ENCODE results near the gene PCYT1A. TPM values are rescaled to one million over a fixed set of nuclear protein-coding genes. Genes with fewer than 3 reads are reported as not detected.

The PCYT1A gene
- 10 to 100 TPM; 52.0 to 56.9 TPM for total RNA-seq

DNA sequence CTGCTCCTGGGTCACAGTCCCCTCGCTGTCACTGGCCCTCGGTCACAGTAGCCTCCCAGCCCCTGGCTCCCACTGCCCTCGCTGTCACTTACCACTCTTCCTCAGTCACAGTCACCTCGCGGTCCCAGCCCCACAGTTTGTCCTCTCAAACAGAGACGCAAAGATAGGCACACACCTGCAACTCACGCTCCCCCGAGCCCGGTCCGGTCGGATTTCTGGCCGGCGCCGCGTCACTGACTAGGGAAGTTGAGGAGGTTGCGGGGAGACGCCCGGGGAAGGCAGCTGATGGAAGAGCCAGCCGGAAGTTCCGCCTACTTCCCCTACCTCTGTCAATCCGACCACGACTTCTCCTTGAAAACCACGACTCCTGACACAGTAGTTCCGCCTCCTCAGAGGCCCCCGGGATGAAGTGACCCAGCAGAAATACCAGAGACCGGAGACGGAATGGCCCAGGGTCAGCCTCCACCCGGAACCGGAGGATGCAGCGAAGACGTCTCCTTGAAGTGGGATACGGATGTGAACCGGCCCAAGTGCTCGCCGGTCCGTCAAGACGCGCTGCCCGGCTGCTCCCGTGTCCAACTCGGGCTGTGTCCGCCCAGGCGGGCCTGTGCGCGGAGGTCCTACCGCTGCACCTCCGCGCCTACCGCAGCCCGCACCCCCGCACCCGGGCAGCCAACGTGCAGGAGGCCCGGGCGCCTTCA, at the start of gene PCYT1A:
TSS of gene PCYT1A (minus strand) at position 287 of the 701 bp plus-strand sequence. CDS start 17,195 bp downstream, outside the sequence.
- H3K9me3 Mint-ChIP-seq: no peaks in the 10 kb centered on the region
- H3K4me1 Mint-ChIP-seq (ENCODE audit: low read depth): peaks cover 31% of the 10 kb centered on the region
- H3K27me3 Mint-ChIP-seq (ENCODE audit: low read depth): no peaks in the 10 kb centered on the region
- H3K27ac Mint-ChIP-seq: peak within 1 kb of the TSS; percentile 99
- H3K4me3 Mint-ChIP-seq: peak within 1 kb of the TSS; percentile 98 to 99
- DNase-seq (peak; percentile 77 to 78), ATAC-seq (replicated peaks in 1 of 2) (peak; percentile 87 to 92)
- peaks cover 6 to 9% of the 10 kb centered on the region in 2 donors for H3K36me3 Mint-ChIP-seq (ENCODE audit: insufficient read depth in 2 of 2)

GRCh38 chr3:196336319-196337145, 49.0 kb upstream of the PCYT1A start:
- ATAC-seq (replicated peaks in 1 of 2): no peak

DNA sequence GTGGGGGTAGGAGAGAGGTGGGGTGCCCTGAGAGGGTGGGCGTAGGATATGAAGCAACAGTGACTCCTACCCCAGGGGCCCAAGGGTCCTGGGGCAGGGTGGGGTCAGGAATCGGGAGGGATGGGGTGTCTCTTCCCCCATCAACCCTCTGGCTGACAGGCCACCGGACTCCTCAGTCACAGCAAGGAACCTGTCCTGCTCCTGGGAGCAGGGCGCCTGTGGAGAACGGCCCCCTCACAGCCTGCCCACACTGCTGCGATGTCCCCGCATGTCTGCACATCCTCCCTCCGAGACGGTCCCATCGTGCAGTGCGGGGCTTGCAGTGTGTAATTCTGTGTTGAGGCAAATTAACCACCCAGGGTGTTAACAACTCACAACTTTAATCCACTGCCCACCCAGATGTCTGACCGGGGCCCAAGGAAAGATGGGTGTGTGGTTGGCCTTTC, 48.0 kb upstream of the PCYT1A start:
- no peaks in the 10 kb centered on the region for H3K4me1 Mint-ChIP-seq (ENCODE audit: low read depth)
- H3K4me3 Mint-ChIP-seq: no peak overlapping the region
- ATAC-seq (replicated peaks in 1 of 2): no peak
- no peak overlapping the region for H3K27ac Mint-ChIP-seq
- H3K27me3 Mint-ChIP-seq (ENCODE audit: low read depth): no peaks in the 10 kb centered on the region
- H3K36me3 Mint-ChIP-seq (ENCODE audit: insufficient read depth in 2 of 2): no peaks in the 10 kb centered on the region
- no peak for DNase-seq
- H3K9me3 Mint-ChIP-seq: no peaks in the 10 kb centered on the region

More at GRCh38 chr3:196336319-196337145, 49.0 kb upstream of the PCYT1A start:
- Mint-ChIP-seq H3K9me3 (no peaks in the 10 kb centered on the region), H3K27ac (no peak overlapping the region), H3K4me3 (no peak overlapping the region), H3K27me3 (ENCODE audit: low read depth) (no peaks in the 10 kb centered on the region), H3K4me1 (ENCODE audit: low read depth) (no peaks in the 10 kb centered on the region), H3K36me3 (ENCODE audit: insufficient read depth in 2 of 2) (no peaks in the 10 kb centered on the region)
- no peak for DNase-seq

DNA sequence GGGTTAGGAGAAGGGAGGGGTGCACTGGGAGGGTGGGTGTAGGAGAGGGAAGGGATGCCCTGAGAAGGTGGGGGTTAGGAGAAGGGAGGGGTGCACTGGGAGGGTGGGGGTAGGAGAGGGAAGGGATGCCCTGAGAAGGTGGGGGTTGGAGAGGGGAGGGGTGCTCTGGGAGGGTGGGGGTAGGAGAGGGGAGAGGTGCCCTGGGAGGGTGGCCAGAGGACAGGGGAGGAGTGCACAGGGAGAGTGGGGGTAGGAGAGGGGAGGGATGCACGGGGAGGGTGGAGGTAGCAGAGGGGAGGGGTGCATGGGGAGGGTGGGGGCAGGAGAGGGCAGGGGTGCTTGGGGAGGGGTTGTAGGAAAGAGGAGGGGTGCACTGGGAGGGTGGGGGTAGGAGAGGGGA, 47.5 kb upstream of the PCYT1A start:
- H3K27me3 Mint-ChIP-seq (ENCODE audit: low read depth): no peaks in the 10 kb centered on the region
- H3K4me1 Mint-ChIP-seq (ENCODE audit: low read depth): no peaks in the 10 kb centered on the region
- H3K4me3 Mint-ChIP-seq: no peak overlapping the region
- H3K9me3 Mint-ChIP-seq: no peaks in the 10 kb centered on the region
- H3K36me3 Mint-ChIP-seq (ENCODE audit: insufficient read depth in 2 of 2): no peaks in the 10 kb centered on the region
- ATAC-seq (replicated peaks in 1 of 2) (no peak), DNase-seq (no peak)
- no peak overlapping the region for H3K27ac Mint-ChIP-seq

GRCh38 chr3:196332168-196332567, 44.6 kb upstream of the PCYT1A start:
- Mint-ChIP-seq H3K27ac (no peak overlapping the region), H3K36me3 (ENCODE audit: insufficient read depth in 2 of 2) (no peaks in the 10 kb centered on the region), H3K9me3 (no peaks in the 10 kb centered on the region), H3K4me3 (no peak overlapping the region), H3K4me1 (ENCODE audit: low read depth) (no peaks in the 10 kb centered on the region), H3K27me3 (ENCODE audit: low read depth) (no peaks in the 10 kb centered on the region)
- DNase-seq (no peak), ATAC-seq (replicated peaks in 1 of 2) (no peak)

- no peaks in the 10 kb centered on the region for H3K27me3 Mint-ChIP-seq (ENCODE audit: low read depth)
- no peaks in the 10 kb centered on the region for H3K9me3 Mint-ChIP-seq
- ATAC-seq (replicated peaks in 1 of 2): no peak
- no peak for DNase-seq
- no peaks in the 10 kb centered on the region for H3K4me1 Mint-ChIP-seq (ENCODE audit: low read depth)
- no peak overlapping the region for H3K4me3 Mint-ChIP-seq
- no peaks in the 10 kb centered on the region for H3K36me3 Mint-ChIP-seq (ENCODE audit: insufficient read depth in 2 of 2)
- no peak overlapping the region for H3K27ac Mint-ChIP-seq
Observed at GRCh38 chr3:196327405-196327804, 39.9 kb upstream of the PCYT1A start.

- Mint-ChIP-seq H3K36me3 (ENCODE audit: insufficient read depth in 2 of 2) (no peaks in the 10 kb centered on the region), H3K4me1 (ENCODE audit: low read depth) (no peaks in the 10 kb centered on the region), H3K9me3 (no peaks in the 10 kb centered on the region), H3K27me3 (ENCODE audit: low read depth) (no peaks in the 10 kb centered on the region), H3K27ac (no peak overlapping the region), H3K4me3 (no peak overlapping the region)
- ATAC-seq (replicated peaks in 1 of 2): no peak
- DNase-seq: no peak
Observed at GRCh38 chr3:196326936-196327335, 39.4 kb upstream of the PCYT1A start.

GRCh38 chr3:196323691-196324090, 36.2 kb upstream of the PCYT1A start:
- ATAC-seq (replicated peaks in 1 of 2): no peak
- Mint-ChIP-seq H3K36me3 (ENCODE audit: insufficient read depth in 2 of 2) (no peaks in the 10 kb centered on the region), H3K4me1 (ENCODE audit: low read depth) (peaks cover 6% of the 10 kb centered on the region), H3K27ac (no peak overlapping the region), H3K4me3 (no peak overlapping the region), H3K27me3 (ENCODE audit: low read depth) (no peaks in the 10 kb centered on the region), H3K9me3 (no peaks in the 10 kb centered on the region)
- no peak for DNase-seq

- ATAC-seq (replicated peaks in 1 of 2): no peak
- Mint-ChIP-seq H3K27ac (no peak overlapping the region), H3K36me3 (ENCODE audit: insufficient read depth in 2 of 2) (peaks cover 0 to under 1% of the 10 kb centered on the region in 2 donors), H3K4me1 (ENCODE audit: low read depth) (peaks cover 6% of the 10 kb centered on the region), H3K27me3 (ENCODE audit: low read depth) (no peaks in the 10 kb centered on the region), H3K9me3 (no peaks in the 10 kb centered on the region), H3K4me3 (no peak overlapping the region)
- no peak for DNase-seq
Observed at GRCh38 chr3:196323016-196323415, 35.5 kb upstream of the PCYT1A start.

DNA sequence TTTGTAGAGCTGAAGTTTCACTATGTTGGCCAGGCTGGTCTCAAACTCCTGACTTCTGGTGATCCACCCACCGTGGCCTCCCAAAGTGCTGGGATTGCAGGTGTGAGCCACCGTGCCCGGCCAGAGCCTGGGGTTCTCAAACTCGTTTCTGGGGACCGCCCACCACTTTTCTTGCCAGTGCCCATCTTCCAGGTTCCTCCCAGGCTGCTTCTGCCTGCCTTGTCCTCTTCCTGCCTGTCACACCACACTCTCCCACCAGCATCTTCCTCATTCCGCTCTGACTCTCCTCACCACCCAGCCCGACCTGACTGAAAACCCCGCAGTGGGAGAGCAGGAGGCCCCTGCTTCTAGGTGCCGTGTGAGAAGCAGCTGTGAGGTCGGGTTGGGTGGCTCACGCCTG, 33.6 kb upstream of the PCYT1A start:
- DNase-seq (no peak), ATAC-seq (replicated peaks in 1 of 2) (no peak)
- H3K4me1 Mint-ChIP-seq (ENCODE audit: low read depth): peaks cover 6% of the 10 kb centered on the region
- H3K9me3 Mint-ChIP-seq: no peaks in the 10 kb centered on the region
- H3K27me3 Mint-ChIP-seq (ENCODE audit: low read depth): no peaks in the 10 kb centered on the region
- peaks cover 2 to 5% of the 10 kb centered on the region in 2 donors for H3K36me3 Mint-ChIP-seq (ENCODE audit: insufficient read depth in 2 of 2)
- no peak overlapping the region for H3K27ac Mint-ChIP-seq
- H3K4me3 Mint-ChIP-seq: no peak overlapping the region

- H3K36me3 Mint-ChIP-seq (ENCODE audit: insufficient read depth in 2 of 2): peaks cover 2 to 5% of the 10 kb centered on the region in 2 donors
Observed at GRCh38 chr3:196320137-196320536, 32.6 kb upstream of the PCYT1A start.

DNA sequence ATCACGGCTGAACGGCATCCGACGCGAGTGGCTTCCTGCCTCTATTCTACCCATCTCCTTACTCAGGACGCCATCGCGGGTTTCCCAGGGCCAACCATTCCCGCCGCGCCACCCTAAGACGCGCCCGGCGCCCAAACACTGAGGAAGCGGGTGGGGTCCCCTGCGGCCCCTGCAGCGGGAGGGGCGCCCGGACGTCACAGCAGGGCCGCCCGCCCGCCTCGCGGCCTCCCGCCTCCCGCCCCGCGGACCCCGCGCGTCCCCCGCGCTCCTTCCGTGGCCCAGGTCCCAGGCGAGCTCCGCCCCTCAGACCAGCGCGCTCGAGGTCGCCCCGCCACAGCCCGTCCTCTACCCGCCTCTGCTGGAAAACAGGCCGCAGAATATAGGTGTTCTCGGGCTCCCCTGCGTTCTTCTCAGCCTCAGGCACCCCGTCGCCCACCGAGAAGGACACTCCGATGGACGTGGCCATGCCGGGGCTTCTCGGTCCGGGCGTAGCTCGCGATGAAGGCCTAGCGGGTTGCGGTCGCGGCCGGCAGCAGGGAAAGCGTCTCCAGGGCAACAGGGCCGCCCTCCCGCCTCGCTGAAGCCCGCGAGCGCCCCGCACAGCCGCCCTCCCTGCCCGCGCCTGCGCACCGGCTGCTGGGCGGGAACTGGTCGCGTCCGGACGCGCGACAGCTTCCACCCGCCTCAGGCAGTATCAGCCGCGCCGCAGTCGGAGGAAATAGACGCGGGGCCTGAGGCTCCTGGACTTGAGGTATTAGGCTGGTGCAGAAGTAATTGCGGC, 30.4 kb upstream of the PCYT1A start, which contains the start of gene DYNLT2B:
TSS of gene DYNLT2B (minus strand) at position 554 of the 781 bp plus-strand sequence. CDS start at position 466, 88 bp downstream.
- Mint-ChIP-seq H3K27me3 (ENCODE audit: low read depth) (no peaks in the 10 kb centered on the region), H3K9me3 (no peaks in the 10 kb centered on the region), H3K4me3 (peak within 1 kb of the TSS; percentile 96 to 97), H3K36me3 (ENCODE audit: insufficient read depth in 2 of 2) (peaks cover 2 to 5% of the 10 kb centered on the region in 2 donors), H3K4me1 (ENCODE audit: low read depth) (peaks cover 6% of the 10 kb centered on the region), H3K27ac (peak within 1 kb of the TSS; percentile 95)
- ATAC-seq (replicated peaks in 1 of 2): peak; percentile 95 to 96
- DNase-seq: peak; percentile 92

More at GRCh38 chr3:196320137-196320536, 32.6 kb upstream of the PCYT1A start:
- no peak for ATAC-seq (replicated peaks in 1 of 2)
- no peak overlapping the region for H3K4me3 Mint-ChIP-seq
- no peak overlapping the region for H3K27ac Mint-ChIP-seq
- H3K4me1 Mint-ChIP-seq (ENCODE audit: low read depth): peaks cover 6% of the 10 kb centered on the region
- DNase-seq: no peak
- H3K27me3 Mint-ChIP-seq (ENCODE audit: low read depth): no peaks in the 10 kb centered on the region
- H3K9me3 Mint-ChIP-seq: no peaks in the 10 kb centered on the region

Measured in activated T-cell treated with anti-CD3 and anti-CD28 coated beads, Interleukin-2, amount 50 U/mL, for 72 hours (primary cell).